SK-N-SH (cell line): Measurements from ENCODE around the gene SPON1. TPM values are rescaled to one million over a fixed set of nuclear protein-coding genes. Genes with fewer than 3 reads are reported as not detected.

ENCODE experiments used
- CTCF ChIA-PET: fragments of 300-600, 350-600 bp; formaldehyde crosslinking; extraction: SDS; loops from one replicate; lab custom pipeline; 2021; lab: Yijun Ruan, JAX
- POLR2A ChIA-PET: fragments of 350-600 bp; sonication (Branson Sonifier 250); formaldehyde crosslinking; extraction: SDS; loops from one replicate; lab custom pipeline; 2020; ENCODE audit warnings: antibody characterized with exemption, inconsistent platforms; lab: Yijun Ruan, JAX
- DNase-seq: peaks from one replicate; pipeline ENCODE4 v3.0.0; 2012
- H2AFZ ChIP-seq: fragments of 200-600 bp; sonication (generic); 2 replicates; pipeline ENCODE4 v1.8.1; 2016; ENCODE audit warnings: antibody characterized with exemption, mild to moderate bottlenecking, low read depth
- H3F3A ChIP-seq: fragments of 200-600 bp; sonication (generic); replicated peaks from 2 replicates; pipeline ENCODE3; 2016; ENCODE audit warnings: antibody characterized with exemption, mild to moderate bottlenecking; ENCODE audit not compliant: insufficient read depth
- H3K27ac ChIP-seq, 2 experiments: fragments of 200-500 bp in 1 of 2; fragments of 200-600 bp in 1 of 2; sonication (Bioruptor generic) in 1 of 2; sonication (generic), shearing (Covaris generic) in 1 of 2; 2 replicates each; pipeline versions ENCODE4 v1.5.1 to v1.6.1; 2014 to 2016; ENCODE audit warnings: low read depth in 2 of 2, inconsistent platforms in 1 of 2, low read length in 1 of 2, mild to moderate bottlenecking in 1 of 2, mixed read lengths in 1 of 2
- H3K27me3 ChIP-seq: fragments of 200-600 bp; sonication (generic), shearing (Covaris generic); 2 replicates; pipeline ENCODE4 v1.6.1; 2016; ENCODE audit warnings: mixed run types; ENCODE audit not compliant: insufficient read depth
- H3K36me3 ChIP-seq, 2 experiments: fragments of 200-500 bp in 1 of 2; fragments of 200-600 bp in 1 of 2; sonication (Bioruptor generic) in 1 of 2; sonication (generic) in 1 of 2; replicated peaks in 1 of 2; 2 replicates each; pipeline versions ENCODE3 to v1.5.1; 2014 to 2016; ENCODE audit warnings: low read length in 1 of 2, mild to moderate bottlenecking in 1 of 2; ENCODE audit not compliant: insufficient read depth in 2 of 2, control insufficient read depth in 1 of 2
- H3K4me1 ChIP-seq, 2 experiments: fragments of 200-500 bp in 1 of 2; fragments of 200-600 bp in 1 of 2; sonication (Bioruptor generic) in 1 of 2; sonication (generic), shearing (Covaris generic) in 1 of 2; 2 replicates each; pipeline versions ENCODE4 v1.5.1 to v1.6.1; 2014 to 2016; ENCODE audit warnings: low read depth in 1 of 2, low read length in 1 of 2, mixed run types in 1 of 2; ENCODE audit not compliant: insufficient read depth in 2 of 2, control insufficient read depth in 1 of 2
- H3K4me2 ChIP-seq: fragments of 200-600 bp; sonication (generic), shearing (Covaris generic); 2 replicates; pipeline ENCODE4 v1.6.1; 2017; ENCODE audit warnings: mixed run types
- H3K4me3 ChIP-seq, 2 experiments: fragments of 200-500 bp in 1 of 2; fragments of 200-600 bp in 1 of 2; sonication (Bioruptor generic) in 1 of 2; sonication (generic), shearing (Covaris generic) in 1 of 2; 2 replicates each; pipeline versions ENCODE4 v1.5.1 to v1.8.1; 2014 to 2016; ENCODE audit warnings: low read depth in 2 of 2, inconsistent platforms in 1 of 2, low read length in 1 of 2, mild to moderate bottlenecking in 1 of 2, mixed read lengths in 1 of 2, moderate library complexity in 1 of 2
- H3K79me2 ChIP-seq: fragments of 200-600 bp; sonication (generic); 2 replicates; pipeline ENCODE4 v1.8.1; 2017; ENCODE audit warnings: mild to moderate bottlenecking; ENCODE audit not compliant: insufficient read depth
- H3K9ac ChIP-seq: fragments of 200-600 bp; sonication (generic); 2 replicates; pipeline ENCODE4 v1.6.1; 2017; ENCODE audit warnings: mixed run types
- H3K9me2 ChIP-seq: fragments of 200-600 bp; sonication (generic); 2 replicates; pipeline ENCODE4 v1.6.1; 2017; ENCODE audit warnings: mixed run types
- H3K9me3 ChIP-seq: fragments of 200-600 bp; sonication (generic); 2 replicates; pipeline ENCODE4 v1.6.1; 2017; ENCODE audit warnings: mixed run types, mild to moderate bottlenecking, moderate library complexity
- H4K20me1 ChIP-seq: fragments of 200-600 bp; sonication (generic); 2 replicates; pipeline ENCODE4 v1.6.1; 2017; ENCODE audit warnings: mild to moderate bottlenecking, mixed run types; ENCODE audit not compliant: insufficient read depth
- CHD2 ChIP-seq: fragments of 150-350 bp; IDR thresholded peaks from 2 replicates; pipeline ENCODE4 v1.6.1; 2018; ENCODE audit warnings: low read length; ENCODE audit not compliant: partially characterized antibody
- ELF1 ChIP-seq: IDR thresholded peaks from 2 replicates; pipeline ENCODE4 v1.4.0; 2012
- EP300 ChIP-seq, 2 experiments: IDR thresholded peaks; 2 replicates each; pipeline versions ENCODE4 v1.4.0 to v1.6.1; 2012; ENCODE audit warnings: borderline replicate concordance in 1 of 2, low read depth in 1 of 2, low read length in 1 of 2
- EZH2phosphoT487 ChIP-seq: fragments of 200-600 bp; sonication (generic); IDR thresholded peaks from 2 replicates; pipeline ENCODE4 v1.6.1; 2017; ENCODE audit warnings: low read depth, mixed run types, mild to moderate bottlenecking, antibody characterized with exemption, moderate library complexity, borderline replicate concordance
- GABPA ChIP-seq: IDR thresholded peaks from 2 replicates; pipeline ENCODE4 v1.4.0; 2012; ENCODE audit warnings: low read depth, mild to moderate bottlenecking
- GATA2 ChIP-seq: sonication (generic); formaldehyde crosslinking; IDR thresholded peaks from 2 replicates; pipeline ENCODE4 v1.5.0; 2020; ENCODE audit warnings: mild to moderate bottlenecking, missing genetic modification reagents
- JUND ChIP-seq: IDR thresholded peaks from 2 replicates; pipeline ENCODE4 v1.4.0; 2012
- NFIC ChIP-seq: IDR thresholded peaks from 2 replicates; pipeline ENCODE4 v1.4.0; 2012; ENCODE audit warnings: borderline replicate concordance
- NRF1 ChIP-seq: IDR thresholded peaks from 2 replicates; pipeline ENCODE4 v1.6.1; 2012; ENCODE audit warnings: low read depth, mild to moderate bottlenecking, low read length
- POLR2AphosphoS5 ChIP-seq: IDR thresholded peaks from 2 replicates; pipeline ENCODE4 v1.6.1; 2012; ENCODE audit warnings: low read depth, low read length
- RAD21 ChIP-seq: IDR thresholded peaks from 2 replicates; pipeline ENCODE4 v1.6.1; 2012; ENCODE audit warnings: mild to moderate bottlenecking, low read length
- TAF1 ChIP-seq: IDR thresholded peaks from 2 replicates; pipeline ENCODE4 v1.6.1; 2012; ENCODE audit warnings: low read depth, mild to moderate bottlenecking, low read length, moderate library complexity, borderline replicate concordance
- TCF12 ChIP-seq: IDR thresholded peaks from 2 replicates; pipeline ENCODE4 v1.4.0; 2012
- YY1 ChIP-seq: IDR thresholded peaks from 2 replicates; pipeline ENCODE4 v1.4.0; 2012; ENCODE audit warnings: low read depth, mild to moderate bottlenecking
- WGBS: methylation state at CpG from one replicate; pipeline ENCODE4 v1.1.6; 2017; ENCODE audit warnings: low lambda C conversion rate; 5-methylcytosine and 5-hydroxymethylcytosine counted together
- polyA plus RNA-seq, 3 experiments: library from polyadenylated mRNA; depleted of rRNA; stranded (reverse); fragments of >200 nt; gene quantifications; 2 replicates each; pipeline ENCODE4 v1.2.3, GENCODE V29; 2012
- TF ChIP-seq, protein P1 (sequence below): IDR thresholded peaks from 2 replicates; pipeline ENCODE4 v1.4.0; 2012; ENCODE audit warnings: low read depth
- TF ChIP-seq, protein P2 (sequence below): fragments of 200-600 bp; sonication (generic); IDR thresholded peaks from 2 replicates; pipeline ENCODE4 v1.6.1; 2017; ENCODE audit warnings: antibody characterized with exemption, mild to moderate bottlenecking, moderate library complexity
- TF ChIP-seq, protein P3 (sequence below): IDR thresholded peaks from 2 replicates; pipeline ENCODE4; 2012
- TF ChIP-seq, protein P4 (sequence below): fragments of 150-350 bp; IDR thresholded peaks from 2 replicates; pipeline ENCODE4 v1.6.1; 2017; ENCODE audit warnings: antibody characterized with exemption, low read length, low read depth, borderline replicate concordance

SPON1 gene
- polyA plus RNA-seq, 1 of the 3 experiments (the other 2 are of a cell fraction): not detected

DNA sequence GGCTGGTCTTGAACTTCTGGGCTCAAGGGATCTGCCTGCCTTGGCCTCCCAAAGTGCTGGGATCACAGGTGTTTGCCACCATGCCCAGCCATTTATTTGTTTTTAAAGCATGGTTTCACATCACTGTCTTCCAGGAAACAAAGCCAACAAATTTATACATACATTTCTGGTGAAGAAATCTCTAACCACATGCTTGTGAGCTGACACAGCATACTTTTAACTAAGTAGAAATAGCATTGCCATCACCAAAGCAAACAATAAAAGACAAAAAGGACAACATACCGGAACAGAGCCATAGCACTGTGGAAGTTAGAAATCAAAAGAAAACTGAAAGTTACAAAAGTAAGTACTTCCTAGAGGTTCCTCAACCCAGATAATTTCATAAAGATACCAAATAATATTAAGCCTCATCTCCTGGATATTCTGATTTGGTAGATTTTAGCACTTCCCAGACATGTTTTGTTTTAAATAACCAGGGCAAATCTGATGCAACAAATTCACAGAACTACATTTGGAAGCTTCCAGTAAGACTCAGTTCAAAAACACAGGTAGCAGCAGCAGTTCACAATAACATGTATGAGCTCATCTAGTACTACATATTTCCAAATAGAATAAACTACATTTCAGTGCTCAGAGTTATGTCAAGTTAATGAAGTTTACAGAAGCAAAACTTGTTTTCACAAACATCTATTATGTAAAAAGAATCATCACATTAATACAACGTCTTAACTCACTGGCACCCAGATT, 325.8 kb downstream of the SPON1 start:
- H3K27me3 ChIP-seq: no peaks in the 10 kb centered on the region
- CTCF ChIA-PET: interaction anchor here (1.1 to 1.5 kb wide), 4 partner anchors 12 to 332 kb away, joined by 3 to 5 read pairs (median 4); no protein-coding TSS in a partner anchor
- no peak overlapping the region for H2AFZ ChIP-seq
- DNase-seq: no peak
- H3K9me3 ChIP-seq: no peaks in the 10 kb centered on the region
- peak overlapping the region; percentile 28; the same call in 1 of the 2 replicates for H3K9ac ChIP-seq
- peak overlapping the region; percentile 45 for H3K4me2 ChIP-seq
- no peaks in the 10 kb centered on the region for H4K20me1 ChIP-seq
- TF ChIP-seq RAD21 (no peak), JUND (0 out of 2 replicates have a peak, but pooled peaks have one; percentile 6), TAF1 (no peak)
- TF ChIP-seq, protein P1, sequence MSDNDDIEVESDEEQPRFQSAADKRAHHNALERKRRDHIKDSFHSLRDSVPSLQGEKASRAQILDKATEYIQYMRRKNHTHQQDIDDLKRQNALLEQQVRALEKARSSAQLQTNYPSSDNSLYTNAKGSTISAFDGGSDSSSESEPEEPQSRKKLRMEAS: no peak
- peaks cover 25 to 73% of the 10 kb centered on the region in 2 experiments for H3K36me3 ChIP-seq
- peak overlapping the region in 1 of 2 experiments; percentile 8; a peak in 1 of 4 replicates for H3K4me3 ChIP-seq
- peaks cover 16% of the 10 kb centered on the region for H3F3A ChIP-seq
- H3K27ac ChIP-seq: peak overlapping the region in 1 of 2 experiments; percentile 73; a peak in 2 of 4 replicates
- H3K4me1 ChIP-seq: no peaks in the 10 kb centered on the region
- peaks cover 27% of the 10 kb centered on the region; the same call in 1 of the 2 replicates for H3K79me2 ChIP-seq
- 85% methylated on average over 2 of the region's 2 CpGs for WGBS
- POLR2A ChIA-PET: no interaction called here
- no peaks in the 10 kb centered on the region for H3K9me2 ChIP-seq

DNA sequence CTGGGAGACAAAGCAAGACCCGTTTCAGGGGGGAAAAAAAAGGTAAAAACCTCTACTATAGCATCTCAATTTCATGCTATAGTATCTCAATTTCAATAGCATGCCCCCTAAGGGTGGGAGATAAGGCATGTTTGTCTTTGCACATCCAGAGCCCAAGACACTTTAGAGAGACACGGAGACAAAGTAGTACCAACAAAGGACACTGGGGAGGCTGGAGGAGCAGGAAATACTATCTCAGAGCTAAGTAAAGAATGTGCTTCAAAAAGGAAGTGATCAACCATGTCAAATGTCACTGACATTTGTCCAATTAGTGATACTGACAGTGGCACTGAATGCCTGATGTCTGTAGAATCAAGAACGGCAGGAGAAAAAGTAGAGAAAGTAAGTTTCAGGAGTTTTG, 327.9 kb downstream of the SPON1 start:
- no peak for TF ChIP-seq NRF1
- no peaks in the 10 kb centered on the region for H3K9me2 ChIP-seq
- H3K4me2 ChIP-seq: no peak overlapping the region
- no peaks in the 10 kb centered on the region for H3K4me1 ChIP-seq
- 93% methylated on average over 3 of the region's 3 CpGs for WGBS
- H3K79me2 ChIP-seq: peaks cover 48% of the 10 kb centered on the region
- H2AFZ ChIP-seq: no peak overlapping the region
- no peaks in the 10 kb centered on the region for H3K9me3 ChIP-seq
- H3K36me3 ChIP-seq: peaks cover 23 to 81% of the 10 kb centered on the region in 2 experiments
- no peak for DNase-seq
- H3K4me3 ChIP-seq: no peak overlapping the region
- H4K20me1 ChIP-seq: no peaks in the 10 kb centered on the region
- ChIA-PET CTCF (interaction anchor here (0.5 kb wide), 1 partner anchor 110 kb away, joined by 3 read pairs; no protein-coding TSS in a partner anchor), POLR2A (no interaction called here)
- H3F3A ChIP-seq: peaks cover 13% of the 10 kb centered on the region
- H3K27me3 ChIP-seq: no peaks in the 10 kb centered on the region
- H3K9ac ChIP-seq: no peak overlapping the region
- H3K27ac ChIP-seq: no peak overlapping the region

DNA sequence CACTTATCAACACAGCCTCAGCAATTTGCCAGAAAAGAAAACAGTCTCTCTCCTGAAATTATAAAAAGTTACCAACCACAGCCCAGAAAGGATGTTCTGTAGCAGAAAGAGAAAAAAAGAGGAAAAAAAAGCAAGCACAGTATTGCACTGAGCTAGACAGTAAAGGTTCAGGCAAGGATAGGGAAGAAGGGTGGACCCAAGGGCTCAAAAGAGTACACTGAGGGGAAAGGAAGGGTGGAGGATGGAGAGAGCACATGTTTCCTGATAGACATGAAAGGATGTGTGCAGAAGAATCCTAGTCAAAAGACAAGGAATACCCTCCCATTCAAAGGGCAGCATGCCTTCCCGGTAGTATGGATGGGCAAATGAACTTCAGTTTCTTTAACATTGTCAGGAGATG, 337.4 kb downstream of the SPON1 start:
- Histone ChIP-seq H4K20me1 (peaks cover 77% of the 10 kb centered on the region), H3K27me3 (no peaks in the 10 kb centered on the region), H2AFZ (no peak overlapping the region), H3K79me2 (peaks cover 100% of the 10 kb centered on the region), H3K4me2 (peak overlapping the region; percentile 17; the same call in 1 of the 2 replicates), H3K4me1 (peaks cover 2 to 17% of the 10 kb centered on the region in 2 experiments; a peak in 1 of 4 replicates), H3K9me3 (no peaks in the 10 kb centered on the region), H3K9me2 (no peaks in the 10 kb centered on the region), H3F3A (peaks cover 7% of the 10 kb centered on the region), H3K27ac (no peak overlapping the region), H3K4me3 (no peak overlapping the region), H3K36me3 (peaks cover 0 to 8% of the 10 kb centered on the region in 2 experiments), H3K9ac (no peak overlapping the region)
- ChIA-PET CTCF (interaction anchor here (0.8 to 3.5 kb wide), 20 partner anchors 9 to 775 kb away, joined by 3 to 89 read pairs (median 9); partner anchors contain the start of gene SPON1), POLR2A (no interaction called here)
- whole genome bisulfite sequencing: 88% methylated on average over 1 of the region's 1 CpG
- no peak for DNase-seq
- TF ChIP-seq, protein P2, sequence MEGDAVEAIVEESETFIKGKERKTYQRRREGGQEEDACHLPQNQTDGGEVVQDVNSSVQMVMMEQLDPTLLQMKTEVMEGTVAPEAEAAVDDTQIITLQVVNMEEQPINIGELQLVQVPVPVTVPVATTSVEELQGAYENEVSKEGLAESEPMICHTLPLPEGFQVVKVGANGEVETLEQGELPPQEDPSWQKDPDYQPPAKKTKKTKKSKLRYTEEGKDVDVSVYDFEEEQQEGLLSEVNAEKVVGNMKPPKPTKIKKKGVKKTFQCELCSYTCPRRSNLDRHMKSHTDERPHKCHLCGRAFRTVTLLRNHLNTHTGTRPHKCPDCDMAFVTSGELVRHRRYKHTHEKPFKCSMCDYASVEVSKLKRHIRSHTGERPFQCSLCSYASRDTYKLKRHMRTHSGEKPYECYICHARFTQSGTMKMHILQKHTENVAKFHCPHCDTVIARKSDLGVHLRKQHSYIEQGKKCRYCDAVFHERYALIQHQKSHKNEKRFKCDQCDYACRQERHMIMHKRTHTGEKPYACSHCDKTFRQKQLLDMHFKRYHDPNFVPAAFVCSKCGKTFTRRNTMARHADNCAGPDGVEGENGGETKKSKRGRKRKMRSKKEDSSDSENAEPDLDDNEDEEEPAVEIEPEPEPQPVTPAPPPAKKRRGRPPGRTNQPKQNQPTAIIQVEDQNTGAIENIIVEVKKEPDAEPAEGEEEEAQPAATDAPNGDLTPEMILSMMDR: no peak
- TF ChIP-seq GATA2 (CRISPR knock-in tag): no peak
- no peak for TF ChIP-seq NFIC
- TF ChIP-seq EP300 (IDR thresholded peaks at IDR 0.05; ENCODE audit: borderline replicate concordance in 1 of 2, low read depth in 1 of 2, low read length in 1 of 2): no peak
- no peak for TF ChIP-seq GABPA
- TF ChIP-seq TAF1: no peak
- TF ChIP-seq, protein P3, sequence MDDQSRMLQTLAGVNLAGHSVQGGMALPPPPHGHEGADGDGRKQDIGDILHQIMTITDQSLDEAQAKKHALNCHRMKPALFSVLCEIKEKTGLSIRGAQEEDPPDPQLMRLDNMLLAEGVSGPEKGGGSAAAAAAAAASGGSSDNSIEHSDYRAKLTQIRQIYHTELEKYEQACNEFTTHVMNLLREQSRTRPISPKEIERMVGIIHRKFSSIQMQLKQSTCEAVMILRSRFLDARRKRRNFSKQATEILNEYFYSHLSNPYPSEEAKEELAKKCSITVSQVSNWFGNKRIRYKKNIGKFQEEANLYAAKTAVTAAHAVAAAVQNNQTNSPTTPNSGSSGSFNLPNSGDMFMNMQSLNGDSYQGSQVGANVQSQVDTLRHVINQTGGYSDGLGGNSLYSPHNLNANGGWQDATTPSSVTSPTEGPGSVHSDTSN: no peak
- TF ChIP-seq YY1: no peak
- no peak for TF ChIP-seq POLR2AphosphoS5
- no peak for TF ChIP-seq NRF1
- no peak for TF ChIP-seq CHD2
- TF ChIP-seq TCF12: no peak
- TF ChIP-seq EZH2phosphoT487: no peak
- TF ChIP-seq ELF1: no peak
- TF ChIP-seq, protein P4, sequence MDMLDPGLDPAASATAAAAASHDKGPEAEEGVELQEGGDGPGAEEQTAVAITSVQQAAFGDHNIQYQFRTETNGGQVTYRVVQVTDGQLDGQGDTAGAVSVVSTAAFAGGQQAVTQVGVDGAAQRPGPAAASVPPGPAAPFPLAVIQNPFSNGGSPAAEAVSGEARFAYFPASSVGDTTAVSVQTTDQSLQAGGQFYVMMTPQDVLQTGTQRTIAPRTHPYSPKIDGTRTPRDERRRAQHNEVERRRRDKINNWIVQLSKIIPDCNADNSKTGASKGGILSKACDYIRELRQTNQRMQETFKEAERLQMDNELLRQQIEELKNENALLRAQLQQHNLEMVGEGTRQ: no peak
